Caki2 (cell line): Measurements from ENCODE around the gene TIGD6. TPM values are rescaled to one million over a fixed set of nuclear protein-coding genes. Genes with fewer than 3 reads are reported as not detected.
"Not testable (repeated sequence)": the region's sequence is repeated elsewhere in the genome, so short reads cannot be mapped to it uniquely, and the experiment has no call there.

ENCODE experiments used
- DNase-seq: peaks from one replicate; pipeline ENCODE4 v3.0.0-alpha.2; 2015; ENCODE audit warnings: low read depth
- in situ Hi-C: cut with HindIII; loops from 2 replicates; pipeline ENCODE4 v1.10.0; 2016; ENCODE audit warnings: low sequenced_read_pairs, low pct_unique_long_range_greater_than_20kb, mixed read lengths
- total RNA-seq: library from RNA; depleted of rRNA; stranded (reverse); fragments of >200 nt; shearing (Covaris generic); gene quantifications from 2 replicates; pipeline ENCODE4 v1.2.3, GENCODE V29; 2014; ENCODE audit warnings: low replicate concordance; rRNA removed

The TIGD6 gene
- total RNA-seq, 1 experiment from 2014 or later = 4.2 TPM

DNA sequence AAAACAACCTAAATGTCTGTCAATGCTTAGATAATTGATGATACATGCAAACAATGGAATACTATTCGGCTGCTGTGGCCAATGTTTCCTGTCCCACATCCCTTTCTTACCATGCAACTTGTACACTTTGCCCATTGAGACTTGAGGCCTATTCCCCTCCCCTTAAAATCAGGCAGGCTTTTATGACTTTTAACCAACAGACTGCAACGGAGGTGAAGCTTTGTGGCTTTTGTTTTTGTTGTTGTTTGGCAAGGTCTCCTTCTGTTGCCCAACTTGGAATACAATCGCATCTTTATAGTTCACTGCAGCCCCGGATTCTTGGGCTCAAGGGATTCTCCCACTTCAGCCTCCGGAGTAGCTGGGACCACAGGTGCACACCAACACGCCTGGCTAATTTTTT lies 45.7 kb downstream of the TIGD6 start:
- in situ Hi-C loops = no loop called here
- DNase-seq = no peak

DNA sequence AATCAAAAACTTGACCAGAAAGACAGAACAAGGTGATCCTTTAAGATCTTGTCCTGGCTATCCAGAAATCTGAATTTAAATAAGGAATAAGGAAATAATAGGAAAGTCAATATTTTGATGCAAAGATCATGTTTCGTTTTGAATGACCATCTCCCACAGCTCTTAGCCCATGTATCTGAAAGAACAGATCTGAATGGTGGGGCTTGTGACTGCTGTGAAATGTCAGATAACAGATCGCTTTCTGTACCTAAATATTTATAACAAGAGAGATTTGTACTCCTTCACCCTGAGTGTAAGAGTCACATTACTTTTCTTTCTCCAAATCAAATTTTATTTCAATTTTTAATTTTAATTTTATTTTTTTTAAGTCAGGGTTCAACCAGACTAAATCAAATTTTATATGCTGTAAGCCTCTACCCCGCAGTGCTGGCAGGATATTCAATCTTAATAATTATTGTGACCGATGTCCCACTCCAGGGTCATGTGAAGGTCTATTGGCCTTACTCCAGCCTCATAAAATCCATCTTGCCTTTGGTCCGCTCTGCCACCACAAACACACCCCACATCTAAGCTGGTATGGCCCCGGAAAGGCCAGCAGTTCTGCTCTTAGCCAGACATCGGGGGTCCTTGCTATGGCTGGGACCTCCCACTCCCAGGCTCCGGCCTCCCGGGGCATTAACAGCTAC lies 46.9 kb downstream of the TIGD6 start:
- no peak for DNase-seq
- in situ Hi-C loops = no loop called here

DNA sequence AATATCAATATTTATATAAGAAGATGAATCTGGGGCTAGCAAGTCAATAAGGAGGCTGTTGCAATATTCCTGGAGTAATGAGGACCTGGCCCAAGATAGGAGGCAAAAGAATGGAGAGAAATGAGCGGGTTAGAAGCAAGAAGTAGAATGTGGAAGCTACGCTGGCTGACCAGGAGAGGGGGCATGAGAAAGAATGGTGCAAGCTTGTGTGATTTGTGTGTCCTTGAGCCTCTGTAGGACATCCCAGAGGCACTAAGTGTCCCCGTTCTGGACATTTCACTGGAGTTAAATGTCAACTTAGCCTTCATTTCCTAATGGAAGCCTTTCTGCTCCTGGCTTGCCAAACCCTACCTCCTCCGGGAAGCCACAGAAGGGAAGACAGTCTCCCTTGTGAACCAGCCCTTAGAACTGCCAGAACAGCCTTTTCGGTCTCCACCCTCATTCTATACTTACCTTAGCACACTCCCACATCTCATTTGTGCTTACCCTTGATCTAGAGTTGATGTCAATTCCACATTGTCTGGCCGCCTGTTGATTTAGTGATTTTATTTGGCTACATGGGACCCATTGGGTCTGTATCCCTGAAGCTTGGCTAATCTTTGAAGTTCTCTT lies 49.2 kb downstream of the TIGD6 start:
- in situ Hi-C loops = no loop called here

DNA sequence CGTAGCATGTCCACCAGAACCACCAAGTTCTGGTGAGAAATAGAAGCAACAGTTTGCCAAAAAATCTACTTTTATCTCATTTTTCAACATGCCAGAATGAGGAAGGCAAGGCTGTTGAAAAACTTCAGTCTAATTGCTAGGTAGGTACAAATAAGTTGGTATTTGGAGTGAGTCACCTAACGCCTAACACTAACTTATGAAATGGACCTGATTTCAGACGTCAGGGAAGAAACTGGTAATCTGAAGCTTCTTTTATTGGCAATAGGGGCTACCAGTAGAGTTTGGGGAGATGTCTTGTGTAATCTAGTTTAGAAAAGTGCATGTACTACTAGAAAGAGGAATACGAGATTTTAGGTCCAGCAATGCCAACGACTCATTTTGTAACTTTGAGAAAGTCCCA lies 51.5 kb downstream of the TIGD6 start:
- in situ Hi-C loops = no loop called here
- no peak for DNase-seq

More for the DNA sequence above, 49.2 kb downstream of the TIGD6 start:
- no peak for DNase-seq

DNA sequence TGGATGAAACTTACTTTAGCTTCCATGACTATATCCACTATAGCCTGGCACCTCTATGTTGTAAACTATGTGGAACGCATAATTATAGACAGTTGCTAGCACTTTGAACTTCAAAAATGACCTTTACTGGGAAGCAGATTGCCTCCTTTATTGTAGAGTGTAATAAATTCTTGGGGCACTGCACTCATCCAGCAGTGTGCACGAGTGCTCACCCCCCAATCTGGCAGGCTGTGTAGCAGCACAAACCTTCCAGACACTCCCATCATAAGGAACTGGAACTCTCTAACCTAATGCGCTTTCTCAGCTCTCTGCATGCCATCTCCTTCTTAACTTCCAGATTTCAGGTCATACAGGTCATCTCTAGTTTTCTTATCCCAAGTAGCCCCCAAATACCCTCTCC lies 54.3 kb downstream of the TIGD6 start:
- DNase-seq = no peak
- in situ Hi-C loops = no loop called here

DNA sequence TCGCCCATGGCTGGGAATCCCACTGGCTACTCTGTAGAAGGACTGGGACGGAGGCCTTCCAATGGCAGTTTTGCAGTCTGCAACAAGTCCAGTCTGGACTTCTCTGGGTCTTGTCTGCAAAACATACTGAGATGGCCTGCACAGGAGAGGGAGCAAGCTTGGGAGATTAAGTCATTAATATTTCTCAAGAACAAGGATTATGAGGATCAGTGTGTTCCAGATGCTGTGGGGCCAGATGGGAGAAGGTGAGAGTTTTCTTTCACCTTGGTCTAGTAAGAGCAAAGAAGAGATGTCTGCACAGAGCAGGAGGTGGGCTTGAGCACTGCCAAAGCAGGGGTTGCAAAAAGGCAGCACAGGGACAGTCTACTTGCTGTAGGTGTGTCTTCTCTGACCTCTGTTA lies 55.8 kb downstream of the TIGD6 start, which contains the start of gene PDE6A:
PDE6A (minus strand) TSS at position 128 of the 400 bp plus-strand sequence; CDS start at position 8, 120 bp downstream.
- in situ Hi-C loops = no loop called here
- no peak for DNase-seq

DNA sequence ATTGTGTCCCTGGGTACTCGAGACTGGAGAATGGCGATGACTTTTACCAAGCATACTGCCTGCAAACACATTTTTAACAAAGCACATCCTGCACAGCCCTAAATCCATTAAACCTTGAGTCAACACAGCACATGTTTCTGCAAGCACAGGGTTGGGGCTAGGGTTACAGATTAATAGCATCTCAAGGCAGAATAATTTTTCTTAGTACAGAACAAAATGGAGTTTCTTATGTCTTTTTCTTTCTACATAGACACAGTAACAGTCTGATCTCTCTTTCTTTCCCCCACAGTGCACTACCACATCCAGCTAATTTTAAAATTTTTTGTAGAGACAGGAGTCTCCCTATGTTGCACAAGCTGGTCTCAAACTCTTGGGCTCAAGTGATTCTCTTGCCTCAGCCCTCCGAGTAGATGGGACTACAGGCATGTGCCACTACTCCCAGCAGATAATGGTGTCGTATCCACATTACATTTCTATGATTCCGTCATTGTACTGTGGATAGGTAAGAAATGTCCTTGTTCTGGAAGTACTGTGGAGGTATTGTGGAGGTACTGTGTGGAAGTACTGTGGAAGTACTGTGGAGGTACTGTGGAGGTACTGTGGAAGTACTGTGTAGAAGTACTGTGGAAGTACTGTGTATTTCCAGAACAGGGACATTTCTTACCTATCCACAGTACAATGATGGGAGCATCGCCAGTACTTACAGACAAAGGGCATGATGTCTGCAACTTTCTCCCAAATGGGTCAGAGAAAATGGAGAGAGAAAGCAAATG lies 57.1 kb downstream of the TIGD6 start:
- DNase-seq, in situ Hi-C loops: not testable (repeated sequence)

Other genes with a start within 250 kb of the TIGD6 start
- gene PDE6A, start 55.9 kb downstream of the TIGD6 start, total RNA-seq = 0.07 and 0.14 TPM in 2 replicates
- 16.3 and 17.3 TPM in 2 replicates for gene SLC26A2, start 39.9 kb downstream of the TIGD6 start, total RNA-seq
- gene HMGXB3, start 85 bp upstream of the TIGD6 start, total RNA-seq = 18.9 and 19.9 TPM in 2 replicates
- gene CSF1R, start 85.9 kb upstream of the TIGD6 start, total RNA-seq = not detected in 2 replicates
- gene PDGFRB, start 155.2 kb upstream of the TIGD6 start, total RNA-seq = 1.4 and 16.3 TPM in 2 replicates
- not detected in 2 replicates for gene CDX1, start 166.1 kb upstream of the TIGD6 start, total RNA-seq
- gene SLC6A7, start 189.4 kb upstream of the TIGD6 start, total RNA-seq = not detected in 2 replicates